Stimulated activated CD4-positive, alpha-beta T cell treated with anti-CD3 and anti-CD28 coated beads, Interleukin-4, amount 100 ng/mL, for 1 hour (primary cell): ENCODE data around the gene WDR27.
A peak's percentile ranks its signal among the peaks of the same experiment; 100 is the strongest.
"Not testable (repeated sequence)": the region's sequence is repeated elsewhere in the genome, so short reads cannot be mapped to it uniquely, and the experiment has no call there.

Source experiments
- DNase-seq: peaks from one replicate; pipeline ENCODE4 v3.0.0-alpha.2; 2020

The WDR27 gene

DNA sequence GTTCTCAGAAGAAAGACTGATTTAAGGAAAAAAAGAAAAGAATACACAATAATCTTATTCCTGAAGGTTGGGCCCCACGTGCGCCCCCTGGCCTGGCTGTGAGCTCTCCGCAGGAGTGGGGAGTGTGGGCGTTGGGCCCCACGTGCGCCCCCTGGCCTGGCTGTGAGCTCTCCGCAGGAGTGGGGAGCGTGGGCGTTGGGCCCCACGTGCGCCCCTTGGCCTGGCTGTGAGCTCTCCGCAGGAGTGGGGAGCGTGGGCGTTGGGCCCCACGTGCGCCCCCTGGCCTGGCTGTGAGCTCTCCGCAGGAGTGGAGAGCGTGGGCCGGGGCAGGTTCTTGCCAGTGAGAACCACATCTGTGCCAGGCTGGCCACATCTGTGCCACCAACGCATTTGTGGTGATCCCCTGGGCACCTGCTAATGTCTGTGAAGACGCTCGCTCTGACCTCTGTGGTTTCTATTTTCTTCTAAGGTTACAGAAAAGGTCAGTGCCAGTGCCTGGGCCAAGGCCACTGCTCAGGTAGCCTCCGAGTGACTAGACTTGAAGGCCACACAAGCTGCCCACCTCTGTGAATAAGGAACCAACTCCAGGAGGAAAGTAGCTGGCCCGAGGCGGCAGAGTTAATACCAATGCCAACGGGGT lies 41.0 kb downstream of the WDR27 start:
- DNase-seq: no peak

DNA sequence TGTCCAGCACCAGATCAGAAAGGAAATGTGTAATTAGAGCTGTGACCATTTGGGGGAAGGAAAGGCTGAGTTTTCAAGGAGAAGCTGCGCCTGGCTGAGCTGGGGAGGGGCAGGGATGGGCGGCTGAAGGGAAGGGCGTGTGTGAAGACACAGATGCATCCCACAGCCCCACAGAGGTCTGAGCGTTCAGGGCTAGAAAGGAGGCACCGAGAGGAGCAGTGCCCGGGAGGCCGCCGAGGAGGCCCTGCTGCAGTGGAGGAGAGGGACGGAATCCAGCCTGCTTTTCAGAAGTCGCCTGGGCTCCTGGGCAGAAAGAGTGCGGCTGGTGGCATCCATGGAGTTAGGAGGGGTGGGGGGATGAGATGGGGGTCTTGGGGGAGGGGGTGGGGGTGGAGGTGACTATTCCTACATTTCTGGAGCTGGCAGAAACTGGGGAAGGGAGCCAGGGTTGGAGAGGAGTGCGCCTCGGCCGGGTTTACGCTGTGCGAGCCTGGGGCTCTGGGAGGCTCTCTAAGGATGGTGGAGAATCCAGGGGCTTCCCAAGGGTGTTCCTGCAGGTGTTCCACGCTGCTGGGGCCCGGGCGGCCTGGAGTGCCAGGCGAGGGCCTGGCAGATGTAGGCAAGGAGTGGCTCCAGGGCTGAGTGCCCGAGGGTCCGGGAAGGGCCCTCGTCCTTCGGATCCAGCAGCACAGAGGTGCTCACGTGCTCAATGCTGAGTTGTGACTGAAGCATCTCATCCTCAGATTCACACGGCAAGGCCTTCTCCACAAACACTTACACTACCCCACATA lies 41.8 kb downstream of the WDR27 start:
- DNase-seq: no peak

DNA sequence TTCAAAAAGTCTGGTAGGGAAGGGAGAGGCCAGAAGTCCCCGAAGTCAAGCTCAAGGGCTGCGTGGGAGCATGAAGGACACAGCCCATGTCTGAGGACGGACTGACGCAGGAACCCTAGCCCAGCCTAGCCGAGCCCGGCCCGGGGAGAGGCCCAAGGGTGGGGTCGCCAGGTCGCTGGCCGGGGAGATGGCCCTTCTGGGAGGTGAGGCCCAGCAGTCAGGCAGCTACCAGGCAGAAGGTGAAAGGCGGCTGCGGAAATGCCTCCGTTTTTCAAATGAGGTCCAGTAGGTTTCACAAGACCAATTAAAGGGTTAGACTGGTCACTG lies 44.6 kb downstream of the WDR27 start:
- no peak for DNase-seq

- DNase-seq: no peak
Measured at GRCh38 chr6:169656546-169657283, 45.1 kb downstream of the WDR27 start.

- peak; percentile 63 for DNase-seq
Measured at GRCh38 chr6:169654598-169655391, 47.0 kb downstream of the WDR27 start.

DNA sequence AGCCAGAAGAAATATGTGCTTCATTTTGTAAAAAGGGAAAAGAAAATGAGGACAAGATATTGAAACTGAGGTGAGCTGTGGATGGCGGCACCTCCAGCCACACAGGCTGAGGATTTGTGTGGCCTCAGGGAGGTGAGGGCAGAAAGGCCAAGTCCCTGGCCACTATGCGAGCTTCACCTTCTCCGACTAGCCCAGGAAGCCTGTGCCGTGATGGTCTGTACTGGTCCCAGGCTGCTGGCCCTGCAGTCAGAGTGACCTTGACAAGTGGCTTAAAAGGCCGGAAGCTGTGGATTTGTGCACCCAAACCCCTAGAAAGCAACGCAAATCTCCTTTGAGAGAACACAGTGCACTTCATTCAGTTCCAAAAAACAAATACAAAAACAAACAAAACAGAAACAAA lies 48.1 kb downstream of the WDR27 start:
- DNase-seq: no peak

- DNase-seq: no peak
Measured at GRCh38 chr6:169652896-169653295, 48.9 kb downstream of the WDR27 start.

DNA sequence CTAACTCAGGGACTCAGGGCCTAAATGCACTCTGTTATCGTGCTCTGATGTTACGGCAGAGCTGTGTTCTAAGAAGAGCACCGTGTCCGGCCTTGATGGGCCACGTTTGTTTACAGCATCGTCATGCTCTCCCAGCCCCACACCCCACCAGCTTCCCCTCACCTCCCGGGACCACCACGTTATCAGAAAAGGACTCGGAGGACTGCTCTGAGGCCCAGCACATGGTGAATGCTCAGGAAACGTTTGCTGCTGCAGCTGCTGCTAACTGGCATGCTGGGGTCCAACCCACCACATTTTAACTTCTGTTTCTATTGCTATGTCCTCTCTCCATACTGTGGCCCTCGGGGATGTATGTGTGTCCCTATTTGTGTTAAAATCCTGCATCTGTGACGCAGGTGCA lies 50.3 kb downstream of the WDR27 start:
- no peak for DNase-seq

- no peak for DNase-seq
Measured at GRCh38 chr6:169650959-169651292, 50.9 kb downstream of the WDR27 start.

DNA sequence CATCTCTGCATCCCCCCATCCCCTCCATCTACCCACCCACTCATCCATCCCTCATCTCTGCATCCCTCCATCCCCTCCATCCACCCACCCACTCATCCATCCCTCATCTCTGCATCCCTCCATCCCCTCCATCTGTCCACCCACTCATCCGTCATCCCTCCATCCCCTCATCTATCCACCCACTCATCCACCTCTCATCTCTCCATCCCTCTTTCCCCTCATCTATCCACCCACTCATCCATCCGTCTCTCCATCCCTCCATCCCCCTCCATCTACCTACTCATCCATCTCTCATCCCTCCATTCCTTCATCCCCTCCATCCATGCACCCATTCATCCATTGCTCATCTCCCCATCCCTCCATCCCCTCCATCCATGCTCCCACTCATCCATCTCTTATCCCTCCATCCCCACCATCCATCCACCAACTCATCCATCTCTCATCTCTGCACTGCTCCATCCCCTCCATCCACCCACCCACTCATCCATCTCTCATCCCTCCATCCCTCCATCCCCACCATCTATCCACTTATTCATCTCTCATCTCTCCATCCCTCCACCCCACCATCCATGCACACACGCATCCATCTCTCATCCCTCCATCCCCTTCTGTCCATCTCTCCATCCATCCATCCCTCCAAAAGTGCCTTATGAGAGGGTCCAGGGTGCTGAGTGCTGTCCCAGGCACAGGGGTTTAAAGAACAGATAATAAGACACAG lies 51.4 kb downstream of the WDR27 start:
- DNase-seq: no peak

DNA sequence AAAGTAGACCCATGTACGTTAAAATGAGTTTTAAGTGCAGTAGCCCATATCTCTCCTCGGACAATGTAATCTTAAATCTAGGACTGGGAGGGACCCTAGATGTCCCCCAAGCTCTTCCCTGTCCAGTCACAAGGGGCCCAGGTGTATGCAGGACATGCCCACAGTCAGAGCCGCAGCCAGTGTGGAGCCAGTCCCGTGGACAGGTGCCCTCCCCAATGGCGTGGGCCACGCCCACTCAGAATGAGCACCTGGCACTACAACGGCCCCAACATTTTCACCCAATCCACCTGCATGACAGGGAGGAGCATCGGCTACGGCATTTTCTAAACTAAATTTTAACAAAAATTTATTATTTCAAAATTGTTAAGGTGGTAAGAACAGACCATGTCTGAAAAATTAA lies 53.2 kb downstream of the WDR27 start:
- no peak for DNase-seq

DNA sequence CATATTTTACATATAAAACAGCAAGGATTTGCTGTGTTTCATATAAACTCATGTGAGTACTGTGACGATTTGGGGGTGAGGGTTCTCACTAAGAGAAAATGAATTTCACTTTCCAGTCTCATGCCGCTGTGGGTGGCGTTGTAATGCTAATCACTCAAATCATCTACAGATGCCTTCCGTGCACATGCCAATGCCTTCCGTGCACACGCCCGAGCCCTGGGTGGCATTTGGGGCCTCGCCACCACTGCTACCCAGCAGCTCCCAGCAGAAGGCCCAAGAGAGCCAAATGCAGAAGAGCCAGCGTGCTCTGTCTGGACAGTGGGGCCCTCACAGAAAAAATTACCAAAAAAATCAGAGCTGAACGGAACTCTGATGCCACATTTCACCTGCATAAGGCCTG lies 53.7 kb downstream of the WDR27 start:
- DNase-seq: no peak

DNA sequence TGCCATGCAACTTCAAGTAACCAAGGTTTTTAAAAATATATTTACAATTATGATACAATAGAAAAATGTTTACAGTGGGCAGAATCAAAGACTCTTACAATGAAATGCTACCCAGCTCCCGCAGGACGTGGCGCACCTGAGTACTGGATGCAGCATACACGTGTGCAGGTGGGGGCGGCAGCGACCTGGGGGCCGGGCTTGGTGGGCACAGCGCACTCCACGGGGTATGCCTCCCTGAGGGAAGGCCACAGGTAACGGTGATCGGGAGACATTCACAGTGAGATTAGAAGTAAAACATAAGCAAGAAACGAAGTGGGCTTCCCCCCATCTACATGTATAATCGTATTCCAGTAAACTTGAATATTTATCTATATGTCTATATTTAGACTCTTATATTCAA lies 54.2 kb downstream of the WDR27 start:
- DNase-seq: no peak

- no peak for DNase-seq
Measured at GRCh38 chr6:169646906-169647567, 54.8 kb downstream of the WDR27 start.

GRCh38 chr6:169645459-169645858 lies 56.4 kb downstream of the WDR27 start:
- DNase-seq: not testable (repeated sequence)

- no peak for DNase-seq
Measured at GRCh38 chr6:169643521-169643920, 58.3 kb downstream of the WDR27 start.

DNA sequence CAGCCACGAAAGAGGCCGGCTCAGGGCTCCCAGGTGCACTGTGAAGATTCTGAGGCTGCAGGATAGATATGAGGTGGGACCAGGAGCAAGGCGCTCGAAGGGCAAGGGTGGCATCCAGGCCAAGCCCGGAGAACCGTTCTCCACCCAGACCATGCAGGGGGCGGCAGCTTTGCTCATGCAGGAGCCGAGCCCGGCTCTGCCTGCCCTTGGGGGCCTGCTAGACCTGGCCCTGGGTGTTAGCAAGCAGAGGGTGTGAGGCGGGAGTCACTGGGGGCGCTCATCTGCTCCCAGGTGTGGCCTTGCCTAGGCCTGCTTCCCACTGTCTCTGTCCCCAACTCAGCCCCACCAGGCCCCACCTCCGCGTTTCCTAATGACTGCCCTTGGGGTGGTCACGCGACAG lies 59.4 kb downstream of the WDR27 start:
- DNase-seq: no peak

GRCh38 chr6:169641461-169642085 lies 60.3 kb downstream of the WDR27 start:
- no peak for DNase-seq

DNA sequence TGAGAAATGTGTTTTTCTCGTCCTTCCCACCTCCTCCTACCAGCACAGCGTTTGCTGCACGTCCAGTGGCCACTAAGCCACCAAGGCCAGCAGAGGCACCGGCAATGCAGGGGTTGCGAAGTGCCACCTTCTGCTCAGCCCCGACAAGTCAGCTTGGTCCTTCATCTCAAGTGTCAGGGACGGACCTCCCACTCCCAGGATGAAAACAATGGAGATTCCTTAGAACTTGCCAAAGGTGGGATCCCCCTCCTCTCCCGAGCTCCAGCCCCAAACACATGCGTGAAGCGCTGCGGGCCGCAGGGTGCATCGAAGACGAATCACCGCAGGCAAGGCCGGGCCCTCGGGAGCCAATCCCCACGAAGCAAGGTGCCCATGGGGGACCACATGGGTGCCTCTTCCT lies 60.8 kb downstream of the WDR27 start:
- DNase-seq: no peak

GRCh38 chr6:169640351-169640852 lies 61.4 kb downstream of the WDR27 start:
- DNase-seq: no peak

DNA sequence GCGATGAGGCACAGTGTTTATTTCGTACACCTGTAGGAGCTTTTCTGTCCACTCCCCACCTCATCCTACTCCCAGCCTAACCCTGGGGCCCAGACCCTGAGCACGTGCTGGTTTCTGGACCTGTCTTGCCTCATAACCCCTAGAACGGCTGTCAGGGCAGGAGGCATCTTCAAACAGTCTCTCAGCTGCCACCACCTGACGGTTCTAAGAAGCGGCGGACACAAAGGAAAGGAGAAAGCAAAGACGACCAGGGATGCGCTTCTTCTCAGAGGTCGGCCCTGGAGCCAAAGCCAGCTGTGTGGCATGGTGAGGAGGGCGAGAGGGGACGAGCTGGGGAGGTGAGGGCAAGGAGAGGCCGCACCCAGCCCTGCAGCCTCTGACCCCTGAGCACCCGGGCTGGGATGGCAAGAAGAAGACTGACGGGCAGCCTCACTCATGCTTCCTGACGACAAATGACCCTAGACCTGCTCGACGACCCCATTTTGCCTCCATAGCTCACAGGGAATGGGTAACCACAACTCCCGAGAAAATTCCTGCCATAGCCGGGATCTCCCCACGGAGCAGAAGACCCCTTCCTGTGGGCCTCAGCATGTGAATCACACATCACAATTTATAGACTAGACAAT lies 62.1 kb downstream of the WDR27 start:
- no peak for DNase-seq
